GM12864 (cell line): Measurements from ENCODE around the gene KIAA0040.

ENCODE experiments used
- DNase-seq: peaks from one replicate; pipeline ENCODE4 v3.0.0-alpha.2; 2011; ENCODE audit warnings: low read depth
- H3K4me3 ChIP-seq: 2 replicates; pipeline ENCODE4 v1.5.1; 2011; ENCODE audit warnings: mild to moderate bottlenecking, low read depth, low read length, control low read depth
- CTCF ChIP-seq: IDR thresholded peaks from 2 replicates; pipeline ENCODE4 v1.5.1; 2011; ENCODE audit warnings: low read depth, mild to moderate bottlenecking, moderate library complexity, low read length, control low read depth, inconsistent platforms; ENCODE audit errors: missing control alignments

KIAA0040 gene

DNA sequence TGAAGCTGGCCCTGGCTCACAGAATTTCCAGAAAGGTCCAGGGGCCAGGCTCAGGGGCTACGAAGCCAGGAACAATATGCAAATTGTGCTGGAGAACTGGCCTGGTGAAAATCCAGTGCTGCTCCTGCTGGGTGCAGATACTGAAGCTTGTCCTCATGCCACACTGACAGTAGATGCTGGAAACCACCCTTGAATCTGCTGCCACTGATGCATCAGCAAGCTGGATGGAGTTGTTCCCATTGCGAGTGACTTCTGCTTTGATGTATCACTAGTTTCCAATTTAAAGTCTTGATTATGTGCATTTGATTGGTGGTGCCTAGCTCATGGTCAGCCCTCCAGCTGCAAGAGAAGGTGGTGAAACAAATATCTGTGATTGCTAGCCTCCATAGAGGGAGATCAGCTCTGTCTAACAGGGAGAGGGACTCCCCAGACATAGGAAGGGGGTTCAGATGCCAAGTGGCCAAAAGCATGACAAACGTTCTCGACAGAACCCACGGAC, 11.0 kb upstream of the KIAA0040 start:
- no peak for DNase-seq
- H3K4me3 ChIP-seq, result no peak overlapping the region
- TF ChIP-seq CTCF, result no peak

- no peak overlapping the region for H3K4me3 ChIP-seq
- DNase-seq, result no peak
- TF ChIP-seq CTCF, result no peak
Observed at GRCh38 chr1:175200678-175201521, 8.3 kb upstream of the KIAA0040 start.

GRCh38 chr1:175198332-175198731, 5.8 kb upstream of the KIAA0040 start:
- no peak overlapping the region for H3K4me3 ChIP-seq
- no peak for DNase-seq
- TF ChIP-seq CTCF, result no peak

DNA sequence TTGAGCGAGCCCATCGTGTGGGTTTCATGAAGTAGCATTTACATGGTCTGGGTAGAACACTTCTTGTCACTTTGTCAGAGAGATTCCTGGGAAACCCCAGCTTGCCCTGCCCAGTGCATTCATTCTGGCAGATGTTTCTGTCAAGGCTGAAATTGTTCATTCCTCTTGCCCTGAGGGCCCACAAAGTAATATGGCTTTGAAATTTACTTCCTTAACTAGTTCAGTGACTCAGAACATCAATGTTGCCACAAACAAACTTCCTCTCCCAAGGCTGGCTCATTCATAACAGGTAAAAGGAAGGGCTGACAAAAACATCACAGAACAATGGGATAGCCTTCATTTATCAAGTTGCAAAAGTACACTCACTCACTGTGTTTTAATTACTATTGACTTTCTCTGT, 5.0 kb upstream of the KIAA0040 start:
- no peak overlapping the region for H3K4me3 ChIP-seq
- no peak for TF ChIP-seq CTCF

DNA sequence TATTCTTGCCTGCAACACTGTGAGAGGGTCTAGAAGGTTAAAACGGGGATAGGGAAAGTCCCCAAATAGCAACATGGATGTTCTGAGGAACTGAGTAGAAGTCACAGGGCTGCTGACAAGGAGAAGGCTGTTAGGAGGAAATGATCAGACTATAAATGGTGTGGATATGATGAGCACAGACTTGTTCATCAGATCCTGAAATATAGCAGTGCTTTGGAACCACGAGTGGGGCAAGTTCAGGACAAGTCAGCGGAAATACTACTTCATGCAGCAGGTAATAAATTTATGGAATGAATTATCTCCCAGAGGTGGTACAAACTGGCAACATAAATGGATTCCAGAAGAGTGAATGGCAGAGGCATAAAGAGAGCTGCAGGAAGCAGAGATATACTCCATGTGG, 3.2 kb upstream of the KIAA0040 start:
- no peak for DNase-seq
- H3K4me3 ChIP-seq, result no peak overlapping the region
- TF ChIP-seq CTCF, result no peak

More for the DNA sequence above, 5.0 kb upstream of the KIAA0040 start:
- no peak for DNase-seq

DNA sequence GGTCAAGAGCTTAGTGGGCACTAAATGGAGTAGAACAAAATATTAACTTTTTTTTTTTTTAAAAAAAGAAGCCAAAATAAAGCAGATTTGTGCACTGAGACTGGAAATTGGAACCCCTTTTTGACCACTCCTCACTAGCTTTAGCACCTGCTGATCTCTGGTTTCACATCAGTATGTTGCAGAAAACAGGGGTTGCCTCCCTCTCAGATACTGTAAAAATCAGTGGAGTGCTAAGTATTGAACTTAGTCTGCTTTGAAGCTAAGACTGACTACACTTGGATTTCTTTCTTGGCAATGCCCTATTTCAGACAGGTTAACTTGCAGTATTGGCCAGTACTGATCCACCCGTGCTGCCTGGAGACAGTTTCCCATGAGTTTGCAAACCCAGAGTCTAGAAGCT, 2.7 kb upstream of the KIAA0040 start:
- no peak for TF ChIP-seq CTCF

GRCh38 chr1:175193527-175193910, 943 bp upstream of the KIAA0040 start:
- H3K4me3 ChIP-seq, result no peak overlapping the region
- TF ChIP-seq CTCF, result no peak
- no peak for DNase-seq

More for the DNA sequence above, 2.7 kb upstream of the KIAA0040 start:
- H3K4me3 ChIP-seq, result no peak overlapping the region
- no peak for DNase-seq
